AG09309 (cell line): ENCODE data around the gene ADAM11.
"Not testable (repeated sequence)": the region's sequence is repeated elsewhere in the genome, so short reads cannot be mapped to it uniquely, and the experiment has no call there.

Source experiments
- DNase-seq: peaks from one replicate; pipeline ENCODE4 v3.0.0-alpha.2; 2010; ENCODE audit warnings: low read depth
- H3K4me3 ChIP-seq: 2 replicates; pipeline ENCODE4 v1.5.1; 2011; ENCODE audit warnings: mild to moderate bottlenecking, low read depth, low read length, moderate library complexity; ENCODE audit not compliant: control insufficient read depth
- TF ChIP-seq, protein P1 (sequence below): IDR thresholded peaks from 2 replicates; pipeline ENCODE4 v1.5.1; 2011; ENCODE audit warnings: mild to moderate bottlenecking, low read depth, low read length, inconsistent platforms; ENCODE audit not compliant: insufficient read depth, control insufficient read depth; ENCODE audit errors: missing control alignments

ADAM11 gene

DNA sequence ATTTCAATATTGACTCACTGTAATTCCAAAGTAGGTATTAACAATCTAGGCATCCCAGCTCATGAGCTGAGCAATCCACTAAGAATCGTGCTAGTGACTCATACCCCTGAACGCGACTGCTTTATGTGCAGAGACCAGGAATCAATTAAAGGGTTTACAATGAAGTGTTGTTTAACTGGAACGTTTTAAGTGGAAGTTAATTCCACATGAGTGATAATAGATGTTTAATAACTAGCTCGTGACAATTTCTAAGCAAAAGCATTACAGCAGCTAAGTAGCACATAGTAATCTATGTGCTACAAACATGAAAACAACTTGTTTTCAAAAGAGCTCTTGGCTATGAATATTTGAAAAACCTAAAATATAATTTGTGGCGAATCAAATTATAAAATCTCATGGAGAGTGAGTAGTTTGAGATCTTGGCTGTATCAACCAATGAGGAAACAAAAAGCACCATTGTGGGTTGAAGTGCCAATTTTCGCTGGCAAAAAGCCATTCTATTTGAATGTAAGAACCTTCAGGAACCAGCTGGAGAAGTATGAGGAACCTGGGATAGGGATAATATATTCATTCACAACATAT lies 61.9 kb downstream of the ADAM11 start:
- DNase-seq = peak; percentile 62
- no peak overlapping the region for H3K4me3 ChIP-seq
- TF ChIP-seq, protein P1, sequence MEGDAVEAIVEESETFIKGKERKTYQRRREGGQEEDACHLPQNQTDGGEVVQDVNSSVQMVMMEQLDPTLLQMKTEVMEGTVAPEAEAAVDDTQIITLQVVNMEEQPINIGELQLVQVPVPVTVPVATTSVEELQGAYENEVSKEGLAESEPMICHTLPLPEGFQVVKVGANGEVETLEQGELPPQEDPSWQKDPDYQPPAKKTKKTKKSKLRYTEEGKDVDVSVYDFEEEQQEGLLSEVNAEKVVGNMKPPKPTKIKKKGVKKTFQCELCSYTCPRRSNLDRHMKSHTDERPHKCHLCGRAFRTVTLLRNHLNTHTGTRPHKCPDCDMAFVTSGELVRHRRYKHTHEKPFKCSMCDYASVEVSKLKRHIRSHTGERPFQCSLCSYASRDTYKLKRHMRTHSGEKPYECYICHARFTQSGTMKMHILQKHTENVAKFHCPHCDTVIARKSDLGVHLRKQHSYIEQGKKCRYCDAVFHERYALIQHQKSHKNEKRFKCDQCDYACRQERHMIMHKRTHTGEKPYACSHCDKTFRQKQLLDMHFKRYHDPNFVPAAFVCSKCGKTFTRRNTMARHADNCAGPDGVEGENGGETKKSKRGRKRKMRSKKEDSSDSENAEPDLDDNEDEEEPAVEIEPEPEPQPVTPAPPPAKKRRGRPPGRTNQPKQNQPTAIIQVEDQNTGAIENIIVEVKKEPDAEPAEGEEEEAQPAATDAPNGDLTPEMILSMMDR = no peak

DNA sequence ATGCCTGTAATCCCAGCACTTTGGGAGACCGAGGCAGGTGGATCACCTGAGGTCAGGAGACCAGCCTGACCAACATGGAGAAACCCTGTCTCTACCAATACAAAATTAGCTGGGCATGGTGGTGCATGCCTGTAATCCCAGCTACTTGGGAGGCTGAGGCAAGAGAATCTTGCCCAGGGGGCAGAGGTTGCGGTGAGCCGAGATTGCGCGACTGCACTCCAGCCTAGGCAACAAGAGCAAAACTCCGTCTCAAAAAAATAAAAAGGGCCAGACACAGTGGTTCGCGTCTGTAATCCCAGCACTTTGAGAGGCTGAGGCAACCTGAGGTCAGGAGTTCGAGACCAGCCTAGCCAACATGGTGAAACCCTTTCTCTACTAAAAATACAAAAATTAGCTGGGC lies 66.4 kb downstream of the ADAM11 start:
- not testable (repeated sequence) for DNase-seq, H3K4me3 ChIP-seq

DNA sequence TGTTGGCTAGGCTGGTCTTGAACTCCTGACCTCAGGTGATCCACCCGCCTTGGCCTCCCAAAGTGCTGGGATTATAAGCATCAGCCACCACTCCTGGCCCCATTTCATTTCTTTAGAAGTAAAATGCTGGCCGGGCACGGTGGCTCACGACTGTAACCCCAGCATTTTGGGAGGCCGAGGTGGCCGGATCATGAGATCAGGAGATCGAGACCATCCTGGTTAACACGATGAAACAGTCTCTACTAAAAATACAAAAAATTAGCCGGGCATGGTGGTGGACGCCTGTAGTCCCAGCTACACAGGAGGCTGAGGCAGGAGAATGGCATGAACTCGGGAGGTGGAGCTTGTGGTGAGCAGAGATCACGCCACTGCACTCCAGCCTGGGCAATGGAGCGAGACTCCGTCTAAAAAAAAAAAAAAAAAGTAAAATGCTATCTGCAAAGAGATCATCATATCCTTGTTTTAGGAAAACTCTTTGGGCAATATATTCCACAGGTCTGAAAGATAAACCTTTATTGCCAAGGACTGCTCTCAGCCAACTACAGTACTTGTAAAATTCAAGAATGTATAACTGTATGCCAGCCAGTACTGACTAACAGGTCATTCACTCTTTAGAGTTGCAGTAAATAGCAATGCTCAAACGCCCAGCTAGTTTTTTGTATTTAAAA lies 67.5 kb downstream of the ADAM11 start:
- peak; percentile 42 for DNase-seq
- TF ChIP-seq, protein P1 = no peak
- H3K4me3 ChIP-seq = no peak overlapping the region

DNA sequence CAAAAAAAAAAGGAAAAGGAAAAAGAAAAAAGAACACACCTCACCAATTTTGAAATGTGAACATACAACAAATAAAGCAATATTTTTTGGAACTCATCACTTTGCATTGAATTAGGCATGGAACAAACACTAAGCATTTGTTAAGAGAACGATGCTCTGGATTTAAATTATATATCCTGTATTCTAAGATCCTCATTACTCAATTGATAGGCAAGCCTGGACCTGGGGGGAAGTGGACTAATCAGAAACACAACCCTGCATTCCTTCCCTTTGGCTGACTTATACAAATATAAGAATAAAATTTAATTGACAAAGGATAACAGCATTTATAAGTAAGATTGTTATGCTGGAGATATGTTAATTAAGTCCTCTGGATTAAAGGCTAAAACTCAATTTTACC lies 69.1 kb downstream of the ADAM11 start:
- TF ChIP-seq, protein P1 = no peak
- DNase-seq = no peak
- H3K4me3 ChIP-seq = peak overlapping the region; percentile 62

DNA sequence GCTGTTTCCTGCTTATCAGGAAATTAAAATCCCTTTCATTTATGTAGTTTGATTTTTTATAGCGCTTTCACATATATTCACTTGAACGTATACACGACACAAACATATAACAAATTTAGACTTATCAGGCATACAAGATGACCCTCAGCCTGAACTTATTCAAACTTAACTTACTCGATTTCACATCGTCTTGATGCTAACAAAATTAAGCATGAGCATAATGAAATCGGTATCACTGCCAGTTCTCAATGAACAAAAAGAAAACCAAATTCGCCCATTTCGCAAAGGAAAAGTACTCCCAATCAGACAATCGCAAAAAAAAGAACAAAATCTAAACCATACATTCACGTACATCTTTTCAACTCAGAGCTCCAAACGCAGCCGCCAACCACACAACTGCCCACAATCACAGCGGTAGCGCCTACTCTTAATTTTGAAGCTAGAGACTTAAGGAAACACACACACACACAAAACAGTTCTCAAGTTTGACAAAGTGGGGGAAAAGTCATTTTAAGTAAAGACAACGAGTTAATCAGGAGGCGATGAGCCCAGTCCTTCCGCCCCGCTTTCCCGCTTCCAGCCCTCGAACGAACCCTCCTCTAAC lies 70.2 kb downstream of the ADAM11 start:
- TF ChIP-seq, protein P1 = no peak
- no peak for DNase-seq
- H3K4me3 ChIP-seq = peak overlapping the region; percentile 62

DNA sequence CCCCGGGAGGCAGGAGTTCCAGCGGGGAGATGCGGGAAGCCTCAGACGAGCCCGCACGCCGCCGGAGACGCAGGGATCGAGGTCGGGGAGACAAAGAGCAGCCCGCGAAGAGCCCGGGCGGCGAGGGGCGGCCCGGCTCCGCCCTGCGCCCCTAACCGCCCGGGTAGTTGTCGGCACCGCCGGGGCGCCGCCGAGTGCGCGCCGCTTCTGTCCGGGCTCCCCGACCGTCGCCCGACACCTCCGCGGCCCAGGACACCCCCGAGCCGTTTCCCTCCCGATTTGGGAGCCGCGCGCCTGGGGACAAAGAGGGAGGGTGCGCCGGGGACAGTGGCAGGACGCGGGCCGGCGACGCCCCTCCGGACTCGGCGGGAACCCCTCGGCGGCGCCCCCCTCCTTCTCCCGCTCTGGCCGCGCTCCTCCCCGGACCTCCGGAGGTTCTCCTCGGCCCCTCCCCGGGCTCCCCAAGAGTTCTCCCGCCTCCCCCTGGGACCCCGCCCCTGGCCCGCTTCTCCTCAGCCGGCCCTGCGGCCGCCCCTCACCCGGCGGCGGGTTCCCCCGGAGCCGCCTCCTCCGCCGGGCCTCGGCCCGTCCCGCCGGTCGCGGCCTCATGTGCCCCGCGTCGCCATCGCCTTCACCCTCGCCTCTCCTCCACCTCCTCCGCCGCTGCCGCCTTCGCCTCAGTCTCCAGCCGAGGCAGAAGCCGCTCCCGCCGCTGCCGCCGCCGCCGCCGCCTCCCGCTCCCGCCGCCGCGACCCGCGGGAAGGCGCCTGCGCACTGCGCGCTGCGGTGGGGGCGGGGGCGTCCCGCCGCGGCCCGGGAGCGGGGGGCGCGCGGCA lies 71.0 kb downstream of the ADAM11 start, which contains the start of gene GJC1:
GJC1 (minus strand) TSS at position 765 of the 836 bp plus-strand sequence. CDS start 24,470 bp downstream, outside the sequence.
- no peak for DNase-seq
- H3K4me3 ChIP-seq = peak within 1 kb of the TSS; percentile 62
- TF ChIP-seq, protein P1 = no peak
